Activated CD4-positive, alpha-beta T cell treated with anti-CD3 and anti-CD28 coated beads for 36 hours (primary cell): ENCODE measurements around the gene CHD1. TPM values are rescaled to one million over a fixed set of nuclear protein-coding genes. Genes with fewer than 3 reads are reported as not detected.
A peak's percentile ranks its signal among the peaks of the same experiment; 100 is the strongest.

ENCODE experiments used
- ATAC-seq: fragments of 200-7000 bp; cut with Tn5 transposase; one replicate; pipeline ENCODE4 v1.10.0; 2021; ENCODE audit warnings: mild to moderate bottlenecking, moderate library complexity
- CTCF ChIA-PET: fragments of 350-600 bp; sonication (Branson Sonifier 250); formaldehyde crosslinking; loops from one replicate; lab custom pipeline; 2021; ENCODE audit warnings: antibody characterized with exemption; lab: Charles Lee
- POLR2A ChIA-PET: fragments of 350-600 bp; sonication (Branson Sonifier 250); formaldehyde crosslinking; loops from one replicate; lab custom pipeline; 2021; ENCODE audit warnings: antibody characterized with exemption, inconsistent platforms; lab: Charles Lee
- DNase-seq: peaks from one replicate; pipeline ENCODE4 v3.0.0-alpha.2; 2020
- H3K27ac Mint-ChIP-seq: one replicate; pipeline ENCODE4 v1.8.0; 2021; ENCODE audit warnings: mixed read lengths
- H3K27me3 Mint-ChIP-seq: one replicate; pipeline ENCODE4 v1.8.0; 2021; ENCODE audit warnings: mixed read lengths
- H3K36me3 Mint-ChIP-seq: one replicate; pipeline ENCODE4 v1.8.0; 2021; ENCODE audit warnings: low read depth, mixed read lengths
- H3K4me1 Mint-ChIP-seq: one replicate; pipeline ENCODE4 v1.8.0; 2021; ENCODE audit warnings: mixed read lengths
- H3K4me3 Mint-ChIP-seq: one replicate; pipeline ENCODE4 v1.8.0; 2021; ENCODE audit warnings: mild to moderate bottlenecking, moderate library complexity, mixed read lengths
- H3K9me3 Mint-ChIP-seq: one replicate; pipeline ENCODE4 v1.8.0; 2021; ENCODE audit warnings: low read depth, mixed read lengths
- intact Hi-C, 2 experiments: fragments of 100-400 bp; cut with DNase I in 1 of 2; cut with micrococcal nuclease in 1 of 2; formaldehyde crosslinking; loops; one replicate each; pipeline versions ENCODE4 v1.14.2 to v1.15.1; 2022 to 2024; cut with DNase I, micrococcal nuclease
- total RNA-seq, 2 experiments: library from RNA; stranded (reverse); gene quantifications; one replicate each; pipeline ENCODE4 v1.2.3, GENCODE V29; 2021

CHD1 gene
- 10 to 100 TPM; 50.8 to 75.5 TPM for total RNA-seq

- ChIA-PET CTCF (interaction anchor here (0.6 to 1.3 kb wide), 6 partner anchors 8 to 132 kb away, joined by 3 to 4 read pairs (median 3); no protein-coding TSS in a partner anchor), POLR2A (interaction anchor here (1.0 to 1.3 kb wide), 3 partner anchors 16 to 1972 kb away, joined by 4 read pairs; no protein-coding TSS in a partner anchor)
- Mint-ChIP-seq H3K9me3 (peaks cover 2% of the 10 kb centered on the region), H3K4me1 (peaks cover 56% of the 10 kb centered on the region), H3K36me3 (peaks cover 38% of the 10 kb centered on the region), H3K27me3 (no peaks in the 10 kb centered on the region), H3K4me3 (peak within 1 kb of the TSS; percentile 93), H3K27ac (peak within 1 kb of the TSS; percentile 99)
- ATAC-seq (peak; percentile 73), DNase-seq (peak; percentile 97)
- intact Hi-C loops, result loop anchor here (1.0 to 2.0 kb wide), 6 partner anchors 22 to 1995 kb away; partner anchors contain the start of genes RGMB (in 2 of the 2), RIOK2 (in 1 of the 2) and ST8SIA4 (in 1 of the 2)
These were observed at the start of gene CHD1 for GRCh38 chr5:98928873-98929709. TSS of gene CHD1 (minus strand) at chr5:98929007. CDS start at chr5:98926386, 2,621 bp downstream.

- Mint-ChIP-seq H3K4me3 (no peak overlapping the region), H3K4me1 (peaks cover 14% of the 10 kb centered on the region), H3K9me3 (no peaks in the 10 kb centered on the region), H3K27me3 (no peaks in the 10 kb centered on the region), H3K36me3 (no peaks in the 10 kb centered on the region), H3K27ac (no peak overlapping the region)
- CTCF ChIA-PET, result no interaction called here
- ATAC-seq (no peak), DNase-seq (no peak)
- intact Hi-C loops, result no loop called here
- POLR2A ChIA-PET, result no interaction called here
These were observed 49.7 kb upstream of the CHD1 start for GRCh38 chr5:98978528-98978927.

- Mint-ChIP-seq H3K27ac (no peak overlapping the region), H3K27me3 (no peaks in the 10 kb centered on the region), H3K4me1 (peaks cover 14% of the 10 kb centered on the region), H3K4me3 (no peak overlapping the region), H3K36me3 (no peaks in the 10 kb centered on the region), H3K9me3 (no peaks in the 10 kb centered on the region)
- ATAC-seq (no peak), DNase-seq (no peak)
- intact Hi-C loops, result no loop called here
- ChIA-PET CTCF (no interaction called here), POLR2A (no interaction called here)
These were observed 48.9 kb upstream of the CHD1 start for GRCh38 chr5:98977723-98978122.

DNA sequence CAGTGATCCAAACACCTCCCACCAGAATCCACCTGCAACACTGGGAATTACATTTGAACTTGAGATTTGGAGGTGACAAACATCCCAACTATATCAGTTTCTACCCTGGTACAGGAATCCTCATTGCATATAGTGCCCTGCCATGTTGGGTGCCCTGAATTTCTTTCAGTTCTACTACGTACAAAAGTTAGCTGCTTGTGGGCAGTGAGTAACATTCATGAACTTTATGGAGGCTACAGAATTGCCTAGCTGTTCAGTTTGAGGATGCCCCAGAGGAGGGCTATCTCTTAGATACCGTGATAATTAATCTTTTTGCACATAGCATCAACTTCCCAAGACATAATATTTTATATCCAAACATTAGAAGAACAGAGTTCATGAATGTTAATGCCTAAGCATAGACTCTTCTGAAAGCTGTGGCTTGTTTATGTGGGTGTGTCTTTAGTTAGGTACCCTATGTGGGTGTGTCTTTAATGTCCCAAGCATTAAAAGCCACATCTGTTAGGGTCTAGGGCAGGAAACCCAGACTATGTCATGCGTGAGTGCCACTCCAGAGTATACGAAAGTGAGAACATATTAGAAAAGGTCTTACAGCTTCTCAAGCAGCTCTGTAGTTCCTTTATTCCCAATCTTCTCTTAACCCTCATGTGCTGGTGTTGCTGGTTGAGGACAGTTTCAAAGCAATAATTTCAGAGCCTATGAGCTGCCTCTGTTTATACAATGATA is 47.0 kb upstream of the CHD1 start:
- no peaks in the 10 kb centered on the region for H3K9me3 Mint-ChIP-seq
- intact Hi-C loops, result no loop called here

GRCh38 chr5:98975223-98975622 is 46.4 kb upstream of the CHD1 start:
- CTCF ChIA-PET, result no interaction called here
- DNase-seq (no peak), ATAC-seq (peak; percentile 69)
- H3K9me3 Mint-ChIP-seq, result no peaks in the 10 kb centered on the region
- intact Hi-C loops, result no loop called here
- no peaks in the 10 kb centered on the region for H3K27me3 Mint-ChIP-seq
- POLR2A ChIA-PET, result no interaction called here
- H3K4me1 Mint-ChIP-seq, result peaks cover 14% of the 10 kb centered on the region
- H3K36me3 Mint-ChIP-seq, result no peaks in the 10 kb centered on the region
- H3K27ac Mint-ChIP-seq, result no peak overlapping the region
- H3K4me3 Mint-ChIP-seq, result no peak overlapping the region

More for the DNA sequence above, 47.0 kb upstream of the CHD1 start:
- ChIA-PET CTCF (no interaction called here), POLR2A (no interaction called here)
- peak; percentile 30 for ATAC-seq
- no peaks in the 10 kb centered on the region for H3K27me3 Mint-ChIP-seq
- peaks cover 14% of the 10 kb centered on the region for H3K4me1 Mint-ChIP-seq
- no peak overlapping the region for H3K27ac Mint-ChIP-seq
- no peak for DNase-seq
- H3K36me3 Mint-ChIP-seq, result no peaks in the 10 kb centered on the region
- no peak overlapping the region for H3K4me3 Mint-ChIP-seq

DNA sequence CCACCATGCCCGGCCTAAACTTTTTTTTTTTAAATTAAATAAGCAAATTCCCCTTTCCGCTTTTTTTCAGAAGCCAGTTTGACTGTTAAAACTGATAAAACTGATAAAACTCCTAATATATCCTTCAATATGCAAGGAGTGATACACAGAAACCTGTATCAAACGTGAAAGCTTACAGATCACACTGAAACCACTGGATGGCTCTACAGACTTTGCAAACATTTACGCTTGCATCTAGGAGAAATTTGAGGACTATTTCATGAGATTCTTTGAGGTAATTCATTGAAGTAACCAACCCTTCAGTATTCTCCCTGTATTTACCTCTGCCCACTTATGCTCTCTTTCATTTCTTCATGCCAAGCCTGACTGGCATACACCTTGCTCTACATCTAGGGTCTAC is 40.6 kb upstream of the CHD1 start:
- DNase-seq, result no peak
- H3K4me1 Mint-ChIP-seq, result no peaks in the 10 kb centered on the region
- ChIA-PET CTCF (interaction anchor here (0.8 to 1.2 kb wide), 2 partner anchors 90 to 115 kb away, joined by 3 read pairs; no protein-coding TSS in a partner anchor), POLR2A (no interaction called here)
- H3K27me3 Mint-ChIP-seq, result no peaks in the 10 kb centered on the region
- H3K27ac Mint-ChIP-seq, result no peak overlapping the region
- H3K4me3 Mint-ChIP-seq, result no peak overlapping the region
- ATAC-seq, result no peak
- peaks cover 4% of the 10 kb centered on the region for H3K9me3 Mint-ChIP-seq
- intact Hi-C loops, result no loop called here
- no peaks in the 10 kb centered on the region for H3K36me3 Mint-ChIP-seq

DNA sequence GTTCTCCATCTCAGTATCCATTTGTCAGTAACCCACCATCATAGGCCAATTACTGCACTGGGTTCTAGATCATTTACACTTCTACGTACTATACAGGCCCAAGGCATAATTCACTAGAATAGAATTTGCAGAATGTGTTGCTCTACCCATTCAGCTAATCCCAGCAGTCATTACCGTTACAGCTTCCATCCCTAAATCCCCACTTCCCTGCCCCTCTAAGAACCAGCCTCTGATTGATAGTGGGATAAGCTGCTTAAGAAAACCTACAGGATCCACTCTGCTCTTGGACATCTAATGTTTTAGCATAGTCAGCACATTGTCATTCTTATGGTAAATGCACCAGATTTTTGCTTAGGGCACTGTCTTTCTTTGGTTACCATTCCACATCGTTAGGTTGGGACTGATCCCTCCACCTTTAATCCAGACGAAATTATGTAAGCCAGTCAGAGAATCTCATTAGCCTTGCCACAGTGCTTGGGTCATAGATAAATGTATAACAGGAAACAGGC is 39.3 kb upstream of the CHD1 start:
- POLR2A ChIA-PET, result no interaction called here
- Mint-ChIP-seq H3K27ac (no peak overlapping the region), H3K36me3 (no peaks in the 10 kb centered on the region), H3K9me3 (peaks cover 4% of the 10 kb centered on the region), H3K27me3 (no peaks in the 10 kb centered on the region), H3K4me1 (no peaks in the 10 kb centered on the region), H3K4me3 (no peak overlapping the region)
- CTCF ChIA-PET, result interaction anchor here (1.2 kb wide), 1 partner anchor 34 kb away, joined by 3 read pairs; no protein-coding TSS in a partner anchor
- ATAC-seq (no peak), DNase-seq (no peak)
- intact Hi-C loops, result no loop called here

DNA sequence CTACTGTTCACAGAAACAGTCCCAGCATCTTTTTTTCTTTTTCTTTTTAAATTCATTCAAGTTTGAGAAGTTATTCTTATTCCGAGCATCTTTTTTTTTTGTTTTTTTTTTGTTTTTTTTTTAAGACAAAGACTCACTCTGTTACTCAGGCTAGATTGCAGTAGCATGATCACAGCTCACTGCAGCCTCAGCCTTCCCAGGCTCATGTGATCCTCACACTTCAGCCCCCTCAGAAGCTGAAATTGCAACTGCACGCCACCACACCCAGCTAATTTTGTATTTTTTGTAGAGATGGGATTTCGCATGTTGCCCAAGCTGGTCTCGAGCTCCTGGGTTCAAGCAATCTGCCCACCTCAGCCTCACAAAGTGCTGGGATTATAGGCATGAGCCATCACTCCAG is 36.4 kb upstream of the CHD1 start:
- intact Hi-C loops, result no loop called here
- DNase-seq (no peak), ATAC-seq (no peak)
- Mint-ChIP-seq H3K4me1 (no peaks in the 10 kb centered on the region), H3K36me3 (no peaks in the 10 kb centered on the region), H3K4me3 (no peak overlapping the region), H3K27ac (no peak overlapping the region), H3K9me3 (peaks cover 4% of the 10 kb centered on the region), H3K27me3 (no peaks in the 10 kb centered on the region)
- ChIA-PET POLR2A (no interaction called here), CTCF (no interaction called here)

- H3K36me3 Mint-ChIP-seq, result no peaks in the 10 kb centered on the region
- intact Hi-C loops, result no loop called here
- H3K4me1 Mint-ChIP-seq, result no peaks in the 10 kb centered on the region
- no peak overlapping the region for H3K27ac Mint-ChIP-seq
- POLR2A ChIA-PET, result no interaction called here
- H3K27me3 Mint-ChIP-seq, result no peaks in the 10 kb centered on the region
- DNase-seq, result no peak
- CTCF ChIA-PET, result no interaction called here
- H3K9me3 Mint-ChIP-seq, result peaks cover 4% of the 10 kb centered on the region
- no peak overlapping the region for H3K4me3 Mint-ChIP-seq
- no peak for ATAC-seq
These were observed 35.8 kb upstream of the CHD1 start for GRCh38 chr5:98964621-98965020.

- POLR2A ChIA-PET, result no interaction called here
- H3K27me3 Mint-ChIP-seq, result no peaks in the 10 kb centered on the region
- CTCF ChIA-PET, result no interaction called here
- H3K9me3 Mint-ChIP-seq, result peaks cover 4% of the 10 kb centered on the region
- H3K36me3 Mint-ChIP-seq, result no peaks in the 10 kb centered on the region
- no peak overlapping the region for H3K4me3 Mint-ChIP-seq
- ATAC-seq (no peak), DNase-seq (no peak)
- H3K27ac Mint-ChIP-seq, result no peak overlapping the region
- no peaks in the 10 kb centered on the region for H3K4me1 Mint-ChIP-seq
- intact Hi-C loops, result no loop called here
These were observed 34.2 kb upstream of the CHD1 start for GRCh38 chr5:98963019-98963418.

DNA sequence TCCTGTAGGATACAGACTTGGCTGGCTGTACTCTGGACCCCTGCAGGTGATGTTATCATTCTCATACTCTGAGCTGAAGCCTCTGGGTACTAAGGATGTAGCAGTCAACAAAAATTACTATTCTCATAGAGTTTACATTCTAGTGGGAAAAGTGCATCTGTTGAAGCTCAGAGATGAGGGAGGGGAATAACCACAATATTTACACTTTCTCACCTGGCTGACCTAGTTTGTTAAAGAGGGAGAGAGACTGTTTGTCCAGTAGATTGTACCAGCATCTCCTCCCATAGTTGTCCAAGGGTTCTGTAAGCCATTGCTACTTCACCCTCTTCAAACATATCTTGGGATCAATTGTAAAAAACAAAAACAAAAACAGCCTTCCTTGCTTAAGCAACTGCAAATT is 33.8 kb upstream of the CHD1 start:
- H3K36me3 Mint-ChIP-seq, result no peaks in the 10 kb centered on the region
- POLR2A ChIA-PET, result no interaction called here
- no peak overlapping the region for H3K27ac Mint-ChIP-seq
- H3K4me1 Mint-ChIP-seq, result no peaks in the 10 kb centered on the region
- CTCF ChIA-PET, result no interaction called here
- no peak for ATAC-seq
- intact Hi-C loops, result no loop called here
- no peak for DNase-seq
- H3K9me3 Mint-ChIP-seq, result peaks cover 4% of the 10 kb centered on the region
- H3K4me3 Mint-ChIP-seq, result no peak overlapping the region
- H3K27me3 Mint-ChIP-seq, result no peaks in the 10 kb centered on the region
